GM18526 (cell line): ENCODE data around the gene GPR87.

Experiments used
- POLR2A ChIP-seq: IDR thresholded peaks from 3 replicates; pipeline ENCODE4 v1.6.1; 2011; ENCODE audit not compliant: insufficient read length; ENCODE audit errors: extremely low read depth

The GPR87 gene

GRCh38 chr3:151305060-151305774 lies 11.4 kb downstream of the GPR87 start:
- no peak for TF ChIP-seq POLR2A

- no peak for TF ChIP-seq POLR2A
Observed at GRCh38 chr3:151303751-151304150, 12.9 kb downstream of the GPR87 start.

- no peak for TF ChIP-seq POLR2A
Observed at GRCh38 chr3:151301787-151302186, 14.8 kb downstream of the GPR87 start.

- no peak for TF ChIP-seq POLR2A
Observed at GRCh38 chr3:151300539-151300938, 16.1 kb downstream of the GPR87 start.

- TF ChIP-seq POLR2A: no peak
Observed at GRCh38 chr3:151299006-151299405, 17.6 kb downstream of the GPR87 start.

GRCh38 chr3:151297429-151297828 lies 19.2 kb downstream of the GPR87 start:
- no peak for TF ChIP-seq POLR2A

- no peak for TF ChIP-seq POLR2A
Observed at GRCh38 chr3:151296226-151296625, 20.4 kb downstream of the GPR87 start.

- no peak for TF ChIP-seq POLR2A
Observed at GRCh38 chr3:151293127-151293526, 23.5 kb downstream of the GPR87 start.

GRCh38 chr3:151290673-151291072 lies 25.9 kb downstream of the GPR87 start:
- no peak for TF ChIP-seq POLR2A

- no peak for TF ChIP-seq POLR2A
Observed at GRCh38 chr3:151289445-151289844, 27.2 kb downstream of the GPR87 start.

- no peak for TF ChIP-seq POLR2A
Observed at GRCh38 chr3:151285940-151286339, 30.7 kb downstream of the GPR87 start.

- TF ChIP-seq POLR2A: no peak
Observed at GRCh38 chr3:151283907-151284461, 32.6 kb downstream of the GPR87 start.

- TF ChIP-seq POLR2A: no peak
Observed at GRCh38 chr3:151283387-151283786, 33.2 kb downstream of the GPR87 start.

GRCh38 chr3:151282921-151283320 lies 33.7 kb downstream of the GPR87 start:
- TF ChIP-seq POLR2A: no peak

- TF ChIP-seq POLR2A: no peak
Observed at GRCh38 chr3:151281671-151282324, 34.8 kb downstream of the GPR87 start.

GRCh38 chr3:151278230-151278629 lies 38.4 kb downstream of the GPR87 start, which contains the start of gene P2RY14:
TSS of gene P2RY14 (minus strand) at chr3:151278542. CDS start at chr3:151214316, 64,226 bp downstream.
- TF ChIP-seq POLR2A: no peak
